GM21390 (cell line): ENCODE measurements around the gene OR2AJ1.

ENCODE experiments used
- ATAC-seq: cut with Tn5 transposase; IDR thresholded peaks from one replicate; pipeline ENCODE4 v1.9.1; 2021; ENCODE audit not compliant: unreplicated experiment

OR2AJ1 gene

GRCh38 chr1:247924868-247925267 is at the start of gene OR2AJ1:
OR2AJ1 (plus strand) TSS chr1:247924889; CDS start chr1:247933769, 8,880 bp downstream.
- no peak for ATAC-seq

GRCh38 chr1:247883346-247883745 is 41.3 kb upstream of the OR2AJ1 start:
- ATAC-seq = no peak

- no peak for ATAC-seq
These were observed 39.8 kb upstream of the OR2AJ1 start for GRCh38 chr1:247884797-247885413.

- ATAC-seq = no peak
These were observed 29.5 kb upstream of the OR2AJ1 start, which contains the start of gene OR2W3 for GRCh38 chr1:247895163-247895637. OR2W3 (plus strand) TSS chr1:247895587; CDS start chr1:247895587, 0 bp downstream.

- ATAC-seq = no peak
These were observed 28.7 kb upstream of the OR2AJ1 start for GRCh38 chr1:247895976-247896375.

GRCh38 chr1:247904122-247904521 is 20.6 kb upstream of the OR2AJ1 start:
- no peak for ATAC-seq

GRCh38 chr1:247905181-247905580 is 19.5 kb upstream of the OR2AJ1 start:
- no peak for ATAC-seq

- ATAC-seq = no peak
These were observed 18.7 kb upstream of the OR2AJ1 start for GRCh38 chr1:247905910-247906503.

GRCh38 chr1:247906504-247907047 is 18.1 kb upstream of the OR2AJ1 start:
- ATAC-seq = no peak

- ATAC-seq = no peak
These were observed 15.9 kb upstream of the OR2AJ1 start for GRCh38 chr1:247908766-247909165.

GRCh38 chr1:247913786-247914185 is 10.9 kb upstream of the OR2AJ1 start:
- ATAC-seq = no peak

- no peak for ATAC-seq
These were observed 9.6 kb upstream of the OR2AJ1 start for GRCh38 chr1:247914941-247915662.

- no peak for ATAC-seq
These were observed 4.7 kb upstream of the OR2AJ1 start, which contains the start of gene OR2T8 for GRCh38 chr1:247919952-247920351. OR2T8 (plus strand) TSS chr1:247920252; CDS start chr1:247921018, 766 bp downstream.

GRCh38 chr1:247923941-247924340 is 748 bp upstream of the OR2AJ1 start:
- no peak for ATAC-seq

- ATAC-seq = no peak
These were observed 9.3 kb downstream of the OR2AJ1 start for GRCh38 chr1:247933989-247934388.

GRCh38 chr1:247935781-247936180 is 11.1 kb downstream of the OR2AJ1 start:
- ATAC-seq = no peak

- ATAC-seq = no peak
These were observed 11.7 kb downstream of the OR2AJ1 start for GRCh38 chr1:247936415-247936814.

- ATAC-seq = peak; percentile 100
These were observed 12.5 kb downstream of the OR2AJ1 start for GRCh38 chr1:247936965-247937734.

GRCh38 chr1:247942624-247943023 is 17.9 kb downstream of the OR2AJ1 start:
- ATAC-seq = no peak

GRCh38 chr1:247948558-247948957 is 23.9 kb downstream of the OR2AJ1 start, which contains the start of gene OR2L8:
OR2L8 (plus strand) TSS chr1:247948858; CDS start chr1:247948858, 0 bp downstream.
- no peak for ATAC-seq

- no peak for ATAC-seq
These were observed 28.7 kb downstream of the OR2AJ1 start for GRCh38 chr1:247953408-247953807.
